ENCODE measurements around the gene OR52E6.

The OR52E6 gene

DNA sequence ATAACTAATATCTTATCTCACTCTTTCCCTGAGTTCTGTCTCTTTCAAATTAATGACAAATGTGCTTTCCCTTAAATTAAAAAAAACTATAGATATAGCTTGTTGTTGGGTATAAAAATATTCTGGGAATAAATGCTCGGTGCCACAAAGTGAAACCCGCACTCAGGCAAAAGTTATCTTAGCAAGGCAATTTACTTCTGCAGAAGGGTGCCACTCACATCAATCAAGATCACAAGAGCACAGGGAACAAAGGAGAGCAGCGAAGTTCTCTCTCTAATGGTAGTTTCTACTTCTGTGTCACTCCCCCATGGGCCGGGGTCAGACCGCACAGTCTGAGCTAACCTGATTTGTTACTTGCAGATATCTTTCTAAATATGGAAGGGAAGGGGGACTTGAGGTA, 37.7 kb downstream of the OR52E6 start:
- DNase-seq (ENCODE audit: low read depth in 2 of 3, low spot score in 2 of 3): no peak

DNA sequence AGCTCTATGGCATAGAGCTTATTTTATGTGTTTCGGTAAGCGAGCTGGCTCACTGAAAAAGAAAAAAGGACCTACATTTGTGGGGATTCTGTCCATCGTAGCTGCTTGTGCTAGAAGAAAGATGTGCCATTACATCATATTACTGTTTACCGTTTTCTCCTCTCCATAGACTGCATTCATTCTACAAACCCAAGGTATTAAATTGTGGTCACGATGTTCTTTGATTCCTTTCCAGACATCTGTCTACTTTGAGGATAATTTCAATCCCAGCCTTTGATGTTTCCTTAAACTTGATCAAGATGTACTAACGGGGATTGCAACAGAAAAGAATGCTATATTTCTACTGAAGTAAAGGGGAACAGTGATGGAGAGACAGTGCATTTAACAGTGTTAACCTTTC, 45.2 kb downstream of the OR52E6 start:
- no peak for DNase-seq (ENCODE audit: low read depth in 2 of 3, low spot score in 2 of 3)

GRCh38 chr11:5791165-5791564, 50.5 kb downstream of the OR52E6 start, which contains the start of gene OR52N1:
OR52N1 (minus strand) TSS chr11:5791265; CDS start chr11:5788816, 2,449 bp downstream.
- no peak for DNase-seq (ENCODE audit: low read depth in 2 of 3, low spot score in 2 of 3)
